A673 (cell line): ENCODE data around the gene APOBEC3C. TPM values are rescaled to one million over a fixed set of nuclear protein-coding genes. Genes with fewer than 3 reads are reported as not detected.

Source experiments
- Bru-seq: library from RNA; stranded (reverse); fragments of 400-500 nt; gene quantifications from one replicate; lab custom pipeline; 2021; lab: Mats Ljungman, UMichigan
- BruChase-seq, 2 experiments: library from RNA; stranded (reverse); fragments of 400-500 nt; gene quantifications; one replicate each; lab custom pipeline; 2021; lab: Mats Ljungman, UMichigan
- BruUV-seq: library from RNA; stranded (reverse); fragments of 400-500 nt; replicated peaks from 2 replicates; lab custom pipeline; 2021; lab: Mats Ljungman, UMichigan
- CTCF ChIA-PET: fragments of 300-600 bp; sonication (Branson Sonifier 250); formaldehyde crosslinking; loops from one replicate; lab custom pipeline; 2022; ENCODE audit warnings: antibody characterized with exemption; lab: Charles Lee
- POLR2A ChIA-PET: fragments of 300-600 bp; sonication (Branson Sonifier 250); formaldehyde crosslinking; loops from one replicate; lab custom pipeline; 2022; ENCODE audit warnings: antibody characterized with exemption; ENCODE audit not compliant: low non-redundant PET; lab: Charles Lee
- DNase-seq: peaks from one replicate; pipeline ENCODE4 v3.0.0-alpha.2; 2015; ENCODE audit warnings: low spot score
- H3K27ac ChIP-seq: fragments of 200-600 bp; sonication (generic); 2 replicates; pipeline ENCODE4 v1.5.1; 2016; ENCODE audit warnings: mixed run types, low read depth, mild to moderate bottlenecking, mixed read lengths, antibody characterized with exemption, low read length; ENCODE audit not compliant: poor library complexity, severe bottlenecking
- H3K27me3 ChIP-seq: fragments of 200-600 bp; sonication (generic); replicated peaks from 2 replicates; pipeline ENCODE4 v1.6.1; 2017; ENCODE audit warnings: mixed run types, low read depth, mild to moderate bottlenecking, mixed read lengths, antibody characterized with exemption, low read length; ENCODE audit not compliant: insufficient read depth, poor library complexity
- H3K36me3 ChIP-seq: fragments of 200-600 bp; sonication (generic); 2 replicates; pipeline ENCODE4 v1.6.1; 2016; ENCODE audit warnings: mixed run types, mild to moderate bottlenecking, mixed read lengths, antibody characterized with exemption, low read length; ENCODE audit not compliant: insufficient read depth, poor library complexity, severe bottlenecking
- H3K4me1 ChIP-seq: fragments of 200-600 bp; sonication (generic); 2 replicates; pipeline ENCODE4 v1.6.1; 2017; ENCODE audit warnings: mixed run types, mild to moderate bottlenecking, mixed read lengths, antibody characterized with exemption, low read length; ENCODE audit not compliant: insufficient read depth, poor library complexity, severe bottlenecking
- H3K4me3 ChIP-seq: fragments of 200-600 bp; sonication (generic); 2 replicates; pipeline ENCODE4 v1.5.1; 2016; ENCODE audit warnings: low read depth, mixed run types, mild to moderate bottlenecking, mixed read lengths, low read length; ENCODE audit not compliant: poor library complexity, severe bottlenecking
- H3K9me3 ChIP-seq: fragments of 200-600 bp; sonication (generic); 2 replicates; pipeline ENCODE4 v1.6.1; 2016; ENCODE audit warnings: mixed run types, low read depth, mild to moderate bottlenecking, mixed read lengths, antibody characterized with exemption, low read length; ENCODE audit not compliant: poor library complexity, severe bottlenecking
- EZH2 ChIP-seq: fragments of 200-600 bp; sonication (generic); IDR thresholded peaks from 2 replicates; pipeline ENCODE4 v1.6.1; 2017; ENCODE audit warnings: borderline replicate concordance, low read depth, mild to moderate bottlenecking, mixed read lengths, antibody characterized with exemption, low read length; ENCODE audit not compliant: poor library complexity, severe bottlenecking
- intact Hi-C: fragments of 100-400 bp; cut with micrococcal nuclease; formaldehyde crosslinking; loops from one replicate; pipeline ENCODE4 v1.10.0; 2022; ENCODE audit not compliant: unreplicated experiment
- long read RNA-seq: library from polyadenylated mRNA; stranded (forward); transcript quantifications from one replicate; pipeline ENCODE4 v2.0.0, GENCODE V29; 2022
- total RNA-seq: library from RNA; stranded (reverse); gene quantifications from 2 replicates; pipeline ENCODE4 v1.2.3, GENCODE V29; 2021
- TF ChIP-seq, protein P1 (sequence below): fragments of 300-800, 200-600 bp; sonication (generic); conservative IDR thresholded peaks from 2 replicates; pipeline ENCODE4 v1.5.1; 2017; ENCODE audit warnings: low read depth, mild to moderate bottlenecking, antibody characterized with exemption, low read length, moderate library complexity, mixed read lengths

APOBEC3C gene
- total RNA-seq (12.9 and 13.0 TPM in 2 replicates), Bru-seq, nascent RNA (percentile 47 among the genes with signal in this experiment), BruChase-seq, experiment 1, labeled RNA remaining after a 2-hour chase (percentile 72 among the genes with signal in this experiment), BruChase-seq, experiment 2, labeled RNA remaining after a 6-hour chase (percentile 90 among the genes with signal in this experiment)
- long read RNA-seq, transcript APOBEC3C-201 (4 exons, 2,818 nt), result major isoform, 31 of 36 reads
- long read RNA-seq, partial matches to known transcripts, result 2 of 36 reads
- long read RNA-seq, other reads (novel, unspliced or antisense), result 2 of 36 reads

DNA sequence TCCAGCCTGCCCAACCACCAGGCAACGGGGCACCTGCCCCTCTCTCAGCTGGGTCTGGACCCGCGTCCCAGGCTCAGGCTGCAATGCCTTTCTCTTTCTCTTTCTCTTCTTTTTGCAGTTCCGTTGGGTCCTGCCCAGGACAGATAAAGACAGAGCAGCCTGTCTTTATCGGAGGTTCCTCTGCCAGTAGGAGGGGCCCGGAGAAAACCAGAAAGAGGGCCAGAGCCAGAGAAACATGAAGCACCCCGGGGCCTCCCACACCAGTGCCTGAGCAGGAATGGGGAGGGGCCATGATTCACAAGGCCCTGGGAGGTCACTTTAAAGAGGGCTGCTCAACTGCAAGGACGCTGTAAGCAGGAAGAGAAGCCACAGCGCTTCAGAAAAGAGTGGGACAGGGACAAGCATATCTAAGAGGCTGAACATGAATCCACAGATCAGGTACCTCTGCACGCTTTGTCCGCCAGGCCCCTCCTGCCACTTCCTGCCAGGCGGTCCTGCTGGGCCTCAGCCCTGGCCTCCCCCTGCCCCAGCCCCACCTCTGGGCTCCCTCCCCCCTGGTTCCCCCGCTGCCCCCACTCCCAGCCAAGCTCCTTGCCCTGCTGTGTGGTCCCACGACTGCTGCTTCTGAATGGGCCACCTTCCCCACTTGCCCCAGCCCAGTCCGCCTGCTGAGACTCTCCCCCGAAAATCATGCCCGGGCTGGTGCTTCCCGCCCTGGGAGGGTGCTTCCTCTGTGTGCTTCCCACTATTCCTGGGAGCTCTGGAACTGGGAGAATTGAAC is at the start of gene APOBEC3C:
TSS of gene APOBEC3C (plus strand) at position 316 of the 781 bp plus-strand sequence. CDS start at position 422, 106 bp downstream.
- Histone ChIP-seq H3K9me3 (no peaks in the 10 kb centered on the region), H3K27me3 (no peaks in the 10 kb centered on the region), H3K4me1 (peaks cover 12% of the 10 kb centered on the region), H3K27ac (peak within 1 kb of the TSS; percentile 46), H3K4me3 (peak within 1 kb of the TSS; percentile 34), H3K36me3 (no peaks in the 10 kb centered on the region)
- POLR2A ChIA-PET, result no interaction called here
- CTCF ChIA-PET, result interaction anchor here (0.6 to 0.7 kb wide), 4 partner anchors 43 to 1399 kb away, joined by 3 to 5 read pairs (median 4); no protein-coding TSS in a partner anchor
- no peak for TF ChIP-seq EZH2
- TF ChIP-seq, protein P1, sequence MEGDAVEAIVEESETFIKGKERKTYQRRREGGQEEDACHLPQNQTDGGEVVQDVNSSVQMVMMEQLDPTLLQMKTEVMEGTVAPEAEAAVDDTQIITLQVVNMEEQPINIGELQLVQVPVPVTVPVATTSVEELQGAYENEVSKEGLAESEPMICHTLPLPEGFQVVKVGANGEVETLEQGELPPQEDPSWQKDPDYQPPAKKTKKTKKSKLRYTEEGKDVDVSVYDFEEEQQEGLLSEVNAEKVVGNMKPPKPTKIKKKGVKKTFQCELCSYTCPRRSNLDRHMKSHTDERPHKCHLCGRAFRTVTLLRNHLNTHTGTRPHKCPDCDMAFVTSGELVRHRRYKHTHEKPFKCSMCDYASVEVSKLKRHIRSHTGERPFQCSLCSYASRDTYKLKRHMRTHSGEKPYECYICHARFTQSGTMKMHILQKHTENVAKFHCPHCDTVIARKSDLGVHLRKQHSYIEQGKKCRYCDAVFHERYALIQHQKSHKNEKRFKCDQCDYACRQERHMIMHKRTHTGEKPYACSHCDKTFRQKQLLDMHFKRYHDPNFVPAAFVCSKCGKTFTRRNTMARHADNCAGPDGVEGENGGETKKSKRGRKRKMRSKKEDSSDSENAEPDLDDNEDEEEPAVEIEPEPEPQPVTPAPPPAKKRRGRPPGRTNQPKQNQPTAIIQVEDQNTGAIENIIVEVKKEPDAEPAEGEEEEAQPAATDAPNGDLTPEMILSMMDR, result no peak
- no TSS peak for BruUV-seq
- intact Hi-C loops, result no loop called here
- DNase-seq, result peak; percentile 79

DNA sequence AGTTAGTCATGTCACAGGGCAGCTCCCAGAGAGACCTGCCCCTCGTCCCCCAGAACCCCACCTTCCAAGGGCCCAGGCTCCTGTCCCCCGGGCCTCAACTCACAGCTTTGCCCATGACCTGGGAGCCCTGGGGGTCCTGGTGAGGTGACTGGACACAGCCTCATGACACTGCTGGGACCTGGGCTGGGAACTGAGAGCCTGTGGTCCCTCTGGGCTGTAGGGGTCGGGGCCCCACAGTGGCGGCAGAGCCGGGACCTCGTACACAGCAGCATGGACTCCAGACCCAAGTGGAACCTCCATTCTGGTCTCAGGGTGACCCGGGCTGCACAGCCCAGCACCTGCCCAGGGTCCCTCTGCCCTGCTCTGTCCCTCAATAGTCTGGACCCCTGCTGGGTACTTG is 49.8 kb upstream of the APOBEC3C start:
- no TSS peak for BruUV-seq
- H3K9me3 ChIP-seq, result no peaks in the 10 kb centered on the region
- CTCF ChIA-PET, result no interaction called here
- POLR2A ChIA-PET, result no interaction called here
- no peak overlapping the region for H3K4me3 ChIP-seq
- no peak overlapping the region for H3K27ac ChIP-seq
- no peaks in the 10 kb centered on the region for H3K36me3 ChIP-seq
- H3K27me3 ChIP-seq, result no peaks in the 10 kb centered on the region
- TF ChIP-seq, protein P1, result no peak
- no peak for TF ChIP-seq EZH2
- H3K4me1 ChIP-seq, result no peaks in the 10 kb centered on the region
- DNase-seq, result no peak
- intact Hi-C loops, result no loop called here

DNA sequence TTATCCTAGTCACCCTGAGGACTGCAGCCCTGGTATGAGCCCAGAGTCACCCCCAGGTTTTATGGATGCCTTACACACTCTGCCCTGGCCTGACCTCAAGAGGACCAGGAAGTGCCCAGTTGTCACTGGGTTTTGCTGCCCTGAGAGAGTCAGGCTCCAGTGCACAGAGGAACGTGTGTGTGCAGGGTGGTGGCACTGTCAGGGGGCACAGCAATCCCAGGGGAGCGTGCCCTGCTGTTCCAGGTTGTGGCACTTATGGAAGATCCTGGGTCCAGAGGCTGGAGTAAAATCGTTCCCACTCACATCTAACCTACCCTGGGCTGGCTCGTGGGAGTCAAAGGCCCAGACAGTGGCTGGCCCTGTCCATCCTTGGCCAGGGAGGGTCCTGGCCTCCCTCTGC is 49.1 kb upstream of the APOBEC3C start:
- no peak for TF ChIP-seq EZH2
- TF ChIP-seq, protein P1, result no peak
- DNase-seq, result no peak
- POLR2A ChIA-PET, result no interaction called here
- no peaks in the 10 kb centered on the region for H3K4me1 ChIP-seq
- CTCF ChIA-PET, result no interaction called here
- H3K9me3 ChIP-seq, result no peaks in the 10 kb centered on the region
- intact Hi-C loops, result no loop called here
- no peak overlapping the region for H3K4me3 ChIP-seq
- BruUV-seq, result no TSS peak
- H3K27ac ChIP-seq, result no peak overlapping the region
- H3K27me3 ChIP-seq, result no peaks in the 10 kb centered on the region
- no peaks in the 10 kb centered on the region for H3K36me3 ChIP-seq
